Upper lobe of right lung (tissue), 1 donor: ENCODE data around the gene C2orf80. TPM values are rescaled to one million over a fixed set of nuclear protein-coding genes. Genes with fewer than 3 reads are reported as not detected.
"Not testable (repeated sequence)": the region's sequence is repeated elsewhere in the genome, so short reads cannot be mapped to it uniquely, and the experiment has no call there.

Source experiments
- ATAC-seq: fragments of 200-7000 bp; cut with Tn5 transposase; one replicate; pipeline ENCODE4 v1.9.1; 2020; ENCODE audit warnings: mild to moderate bottlenecking, moderate library complexity
- DNase-seq: peaks from one replicate; pipeline ENCODE4 v3.0.0-alpha.2; 2020
- H3K27ac ChIP-seq: fragments of 200-600 bp; one replicate; pipeline ENCODE4 v1.8.0; 2022
- H3K27me3 ChIP-seq: fragments of 200-600 bp; one replicate; pipeline ENCODE4 v1.8.0; 2022; ENCODE audit warnings: mild to moderate bottlenecking
- H3K36me3 ChIP-seq: fragments of 200-600 bp; one replicate; pipeline ENCODE4 v1.8.0; 2022
- H3K4me1 ChIP-seq: fragments of 200-600 bp; one replicate; pipeline ENCODE4 v1.8.0; 2022
- H3K4me3 ChIP-seq: fragments of 200-600 bp; one replicate; pipeline ENCODE4 v1.8.0; 2022; ENCODE audit warnings: mild to moderate bottlenecking
- H3K9me3 ChIP-seq: fragments of 200-600 bp; one replicate; pipeline ENCODE4 v1.8.0; 2022
- intact Hi-C: fragments of 100-400 bp; cut with DNase I; formaldehyde crosslinking; loops from one replicate; pipeline ENCODE4 v1.11.0; 2022
- total RNA-seq: library from RNA; stranded (reverse); fragmentation: NEBNext Ultra II Directional; extraction: Animal tissue kit (Norgen Biotek cat#: 25700); gene quantifications from one replicate; pipeline ENCODE4 v1.2.1, GENCODE V29; 2021
- TF ChIP-seq, protein P1 (sequence below): fragments of 200-600 bp; IDR thresholded peaks from one replicate; pipeline ENCODE4 v1.8.0; 2022; ENCODE audit warnings: antibody characterized with exemption
- donor health status: DM: no; HTN: yes; CAD: no; lungs with severe emphysema.

C2orf80 gene
- total RNA-seq, 1 donor from 2014 or later, result not detected

GRCh38 chr2:208128136-208128535 lies 61.7 kb downstream of the C2orf80 start:
- intact Hi-C loops, result no loop called here
- Histone ChIP-seq H3K27me3 (peaks cover 28% of the 10 kb centered on the region), H3K36me3 (no peaks in the 10 kb centered on the region), H3K9me3 (no peaks in the 10 kb centered on the region), H3K27ac (no peak overlapping the region), H3K4me1 (no peaks in the 10 kb centered on the region), H3K4me3 (no peak overlapping the region)
- ATAC-seq (no peak), DNase-seq (no peak)
- TF ChIP-seq, protein P1, sequence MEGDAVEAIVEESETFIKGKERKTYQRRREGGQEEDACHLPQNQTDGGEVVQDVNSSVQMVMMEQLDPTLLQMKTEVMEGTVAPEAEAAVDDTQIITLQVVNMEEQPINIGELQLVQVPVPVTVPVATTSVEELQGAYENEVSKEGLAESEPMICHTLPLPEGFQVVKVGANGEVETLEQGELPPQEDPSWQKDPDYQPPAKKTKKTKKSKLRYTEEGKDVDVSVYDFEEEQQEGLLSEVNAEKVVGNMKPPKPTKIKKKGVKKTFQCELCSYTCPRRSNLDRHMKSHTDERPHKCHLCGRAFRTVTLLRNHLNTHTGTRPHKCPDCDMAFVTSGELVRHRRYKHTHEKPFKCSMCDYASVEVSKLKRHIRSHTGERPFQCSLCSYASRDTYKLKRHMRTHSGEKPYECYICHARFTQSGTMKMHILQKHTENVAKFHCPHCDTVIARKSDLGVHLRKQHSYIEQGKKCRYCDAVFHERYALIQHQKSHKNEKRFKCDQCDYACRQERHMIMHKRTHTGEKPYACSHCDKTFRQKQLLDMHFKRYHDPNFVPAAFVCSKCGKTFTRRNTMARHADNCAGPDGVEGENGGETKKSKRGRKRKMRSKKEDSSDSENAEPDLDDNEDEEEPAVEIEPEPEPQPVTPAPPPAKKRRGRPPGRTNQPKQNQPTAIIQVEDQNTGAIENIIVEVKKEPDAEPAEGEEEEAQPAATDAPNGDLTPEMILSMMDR, result no peak

DNA sequence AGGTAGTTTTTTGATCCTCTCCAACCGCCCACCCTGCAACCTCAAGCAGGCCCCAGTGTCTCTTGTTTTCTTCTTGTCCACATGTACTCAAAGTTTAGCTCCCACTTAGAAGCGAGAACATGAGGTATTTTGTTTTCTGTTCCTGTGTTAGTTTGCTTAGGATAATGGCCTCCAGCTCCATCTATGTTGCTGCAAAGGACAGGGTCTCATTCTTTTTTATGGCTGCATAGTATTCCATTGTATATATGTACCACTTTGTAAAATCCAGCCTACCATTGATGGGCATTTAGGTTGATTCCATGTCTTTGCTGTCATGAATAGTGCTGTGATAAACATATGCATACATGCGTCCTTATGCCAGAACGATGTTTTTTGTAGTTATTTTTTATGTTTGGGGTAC lies 62.7 kb downstream of the C2orf80 start:
- Histone ChIP-seq H3K4me1 (no peaks in the 10 kb centered on the region), H3K36me3 (no peaks in the 10 kb centered on the region), H3K4me3 (no peak overlapping the region), H3K27me3 (peaks cover 35% of the 10 kb centered on the region), H3K27ac (no peak overlapping the region), H3K9me3 (no peaks in the 10 kb centered on the region)
- ATAC-seq (no peak), DNase-seq (no peak)
- intact Hi-C loops, result no loop called here
- TF ChIP-seq, protein P1, result no peak

- Histone ChIP-seq H3K27ac (no peak overlapping the region), H3K9me3 (no peaks in the 10 kb centered on the region), H3K4me3 (no peak overlapping the region), H3K27me3 (peaks cover 35% of the 10 kb centered on the region), H3K4me1 (no peaks in the 10 kb centered on the region), H3K36me3 (no peaks in the 10 kb centered on the region)
- DNase-seq (no peak), ATAC-seq (no peak)
- intact Hi-C loops, result no loop called here
- TF ChIP-seq, protein P1, result no peak
Measured at GRCh38 chr2:208125251-208125650, 64.6 kb downstream of the C2orf80 start.

DNA sequence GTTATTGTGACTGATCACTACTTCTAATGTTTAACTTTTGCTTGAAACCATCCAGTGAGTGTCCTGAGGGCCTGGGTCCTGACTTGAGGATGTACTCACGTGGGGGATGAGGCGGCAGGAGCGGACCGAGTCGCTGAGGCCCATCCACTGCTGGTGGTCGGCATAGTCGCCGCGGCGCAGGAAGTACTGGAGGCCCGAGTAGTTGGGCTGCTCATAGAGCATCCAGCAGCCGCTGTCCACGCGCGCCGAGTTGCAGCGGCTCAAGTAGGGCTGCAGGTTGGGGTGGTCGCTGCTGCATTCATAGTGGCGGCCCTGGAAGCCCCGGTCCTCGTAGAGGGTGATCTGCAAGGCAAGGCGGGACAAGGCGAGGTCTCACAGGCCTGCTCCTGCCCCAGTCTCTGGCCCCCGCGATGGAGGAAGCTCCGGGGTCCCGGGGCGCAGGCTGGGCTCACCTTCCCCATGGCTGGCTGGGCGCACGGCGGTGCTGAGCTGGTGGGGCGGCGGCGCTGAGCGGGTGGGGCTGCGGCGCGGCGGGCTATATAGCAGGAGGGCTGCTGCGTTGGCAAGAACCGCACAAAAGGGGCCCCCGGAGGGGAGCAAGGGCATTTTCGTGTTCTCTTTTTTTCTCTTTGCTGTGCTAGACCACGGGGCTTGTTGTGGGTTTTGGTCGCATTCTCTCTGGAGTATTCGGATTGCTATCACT lies 65.7 kb downstream of the C2orf80 start, which contains the start of gene CRYGD:
Gene CRYGD, minus strand, starts transcription at position 512 of the 703 bp plus-strand sequence. Its CDS starts 51 bp downstream, at position 461.
- intact Hi-C loops, H3K9me3 ChIP-seq, DNase-seq, H3K4me3 ChIP-seq, H3K4me1 ChIP-seq, H3K27ac ChIP-seq, H3K36me3 ChIP-seq: not testable (repeated sequence)
- ATAC-seq, result peak; percentile 61
- peaks cover 35% of the 10 kb centered on the region for H3K27me3 ChIP-seq

- Histone ChIP-seq H3K9me3 (no peaks in the 10 kb centered on the region), H3K4me3 (no peak overlapping the region), H3K27ac (no peak overlapping the region), H3K36me3 (no peaks in the 10 kb centered on the region), H3K4me1 (no peaks in the 10 kb centered on the region), H3K27me3 (peaks cover 35% of the 10 kb centered on the region)
- intact Hi-C loops, result no loop called here
- DNase-seq (no peak), ATAC-seq (no peak)
- TF ChIP-seq, protein P1, result no peak
Measured at GRCh38 chr2:208122248-208122647, 67.6 kb downstream of the C2orf80 start.

GRCh38 chr2:208118918-208119317 lies 70.9 kb downstream of the C2orf80 start:
- TF ChIP-seq, protein P1, result no peak
- Histone ChIP-seq H3K36me3 (no peaks in the 10 kb centered on the region), H3K27me3 (peaks cover 14% of the 10 kb centered on the region), H3K4me3 (no peak overlapping the region), H3K4me1 (no peaks in the 10 kb centered on the region), H3K9me3 (no peaks in the 10 kb centered on the region), H3K27ac (no peak overlapping the region)
- ATAC-seq (no peak), DNase-seq (no peak)
- intact Hi-C loops, result no loop called here

GRCh38 chr2:208117390-208117789 lies 72.4 kb downstream of the C2orf80 start:
- intact Hi-C loops, H3K4me3 ChIP-seq, ATAC-seq: not testable (repeated sequence)

More at GRCh38 chr2:208117390-208117789, 72.4 kb downstream of the C2orf80 start:
- not testable (repeated sequence) for H3K9me3 ChIP-seq, H3K27me3 ChIP-seq, H3K27ac ChIP-seq, DNase-seq, H3K36me3 ChIP-seq, H3K4me1 ChIP-seq
